ENCODE results near the gene EFNA4.

- TF ChIP-seq GATA3 (IDR thresholded peaks at IDR 0.05; ENCODE audit: low read depth, low read length), result no peak
- TF ChIP-seq GATA2 (IDR thresholded peaks at IDR 0.05; ENCODE audit: low read depth, low read length), result no peak
Measured at GRCh38 chr1:155049651-155050559, 13.6 kb upstream of the EFNA4 start.
